ENCODE data around the gene ATXN1. TPM values are rescaled to one million over a fixed set of nuclear protein-coding genes. Genes with fewer than 3 reads are reported as not detected.

The ATXN1 gene
- total RNA-seq, 1 donor from 2014 or later: 64.5 TPM

GRCh38 chr6:16776394-16777017 is 15.2 kb upstream of the ATXN1 start:
- TF ChIP-seq, protein P1, sequence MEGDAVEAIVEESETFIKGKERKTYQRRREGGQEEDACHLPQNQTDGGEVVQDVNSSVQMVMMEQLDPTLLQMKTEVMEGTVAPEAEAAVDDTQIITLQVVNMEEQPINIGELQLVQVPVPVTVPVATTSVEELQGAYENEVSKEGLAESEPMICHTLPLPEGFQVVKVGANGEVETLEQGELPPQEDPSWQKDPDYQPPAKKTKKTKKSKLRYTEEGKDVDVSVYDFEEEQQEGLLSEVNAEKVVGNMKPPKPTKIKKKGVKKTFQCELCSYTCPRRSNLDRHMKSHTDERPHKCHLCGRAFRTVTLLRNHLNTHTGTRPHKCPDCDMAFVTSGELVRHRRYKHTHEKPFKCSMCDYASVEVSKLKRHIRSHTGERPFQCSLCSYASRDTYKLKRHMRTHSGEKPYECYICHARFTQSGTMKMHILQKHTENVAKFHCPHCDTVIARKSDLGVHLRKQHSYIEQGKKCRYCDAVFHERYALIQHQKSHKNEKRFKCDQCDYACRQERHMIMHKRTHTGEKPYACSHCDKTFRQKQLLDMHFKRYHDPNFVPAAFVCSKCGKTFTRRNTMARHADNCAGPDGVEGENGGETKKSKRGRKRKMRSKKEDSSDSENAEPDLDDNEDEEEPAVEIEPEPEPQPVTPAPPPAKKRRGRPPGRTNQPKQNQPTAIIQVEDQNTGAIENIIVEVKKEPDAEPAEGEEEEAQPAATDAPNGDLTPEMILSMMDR (IDR thresholded peaks at IDR 0.05): peak; percentile 40
- peak overlapping the region; percentile 49 for H3K27ac Mint-ChIP-seq (ENCODE audit: unreplicated experiment)
- peaks cover 10% of the 10 kb centered on the region for H3K4me1 Mint-ChIP-seq (ENCODE audit: low read depth)
- H3K9me3 Mint-ChIP-seq (ENCODE audit: low read depth): no peaks in the 10 kb centered on the region
- H3K36me3 Mint-ChIP-seq (ENCODE audit: low read depth): no peaks in the 10 kb centered on the region
- no peak overlapping the region for H3K4me3 Mint-ChIP-seq (ENCODE audit: unreplicated experiment)
- no peaks in the 10 kb centered on the region for H3K27me3 Mint-ChIP-seq (ENCODE audit: low read depth)
- DNase-seq (ENCODE audit: low spot score): no peak

DNA sequence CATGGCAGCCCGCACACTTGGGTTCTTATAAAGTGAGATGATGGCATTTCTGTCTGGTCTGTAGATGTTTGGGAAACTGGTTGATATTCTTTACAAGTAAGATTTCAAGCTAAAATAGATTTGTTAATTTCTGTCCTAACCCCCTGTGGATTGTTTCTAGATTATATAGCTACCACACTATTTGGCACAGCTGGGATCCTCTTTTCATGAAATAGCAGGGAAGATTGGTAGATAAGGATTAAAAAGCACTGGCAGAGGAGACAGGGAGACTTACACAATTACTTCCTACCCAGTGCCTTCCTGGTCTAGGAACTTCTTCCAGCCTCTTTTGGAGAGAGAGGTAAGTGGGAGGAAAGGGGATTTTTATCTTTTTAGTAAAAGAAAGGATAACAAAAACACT is 13.2 kb upstream of the ATXN1 start:
- peaks cover 26% of the 10 kb centered on the region for H3K4me1 Mint-ChIP-seq (ENCODE audit: low read depth)
- no peak for DNase-seq (ENCODE audit: low spot score)
- H3K27me3 Mint-ChIP-seq (ENCODE audit: low read depth): no peaks in the 10 kb centered on the region
- H3K27ac Mint-ChIP-seq (ENCODE audit: unreplicated experiment): no peak overlapping the region
- no peaks in the 10 kb centered on the region for H3K36me3 Mint-ChIP-seq (ENCODE audit: low read depth)
- no peaks in the 10 kb centered on the region for H3K9me3 Mint-ChIP-seq (ENCODE audit: low read depth)
- TF ChIP-seq, protein P1 (IDR thresholded peaks at IDR 0.05): no peak
- H3K4me3 Mint-ChIP-seq (ENCODE audit: unreplicated experiment): no peak overlapping the region

GRCh38 chr6:16773362-16773761 is 12.1 kb upstream of the ATXN1 start:
- Mint-ChIP-seq H3K27me3 (ENCODE audit: low read depth) (no peaks in the 10 kb centered on the region), H3K4me1 (ENCODE audit: low read depth) (peaks cover 37% of the 10 kb centered on the region), H3K27ac (ENCODE audit: unreplicated experiment) (no peak overlapping the region), H3K4me3 (ENCODE audit: unreplicated experiment) (no peak overlapping the region), H3K9me3 (ENCODE audit: low read depth) (no peaks in the 10 kb centered on the region), H3K36me3 (ENCODE audit: low read depth) (no peaks in the 10 kb centered on the region)
- DNase-seq (ENCODE audit: low spot score): no peak
- TF ChIP-seq, protein P1 (IDR thresholded peaks at IDR 0.05): no peak

GRCh38 chr6:16770701-16771569 is 9.7 kb upstream of the ATXN1 start:
- TF ChIP-seq, protein P1 (IDR thresholded peaks at IDR 0.05): peak; percentile 82
- H3K4me3 Mint-ChIP-seq (ENCODE audit: unreplicated experiment): no peak overlapping the region
- no peaks in the 10 kb centered on the region for H3K27me3 Mint-ChIP-seq (ENCODE audit: low read depth)
- no peaks in the 10 kb centered on the region for H3K36me3 Mint-ChIP-seq (ENCODE audit: low read depth)
- peak; percentile 86 for DNase-seq (ENCODE audit: low spot score)
- peak overlapping the region; percentile 74 for H3K27ac Mint-ChIP-seq (ENCODE audit: unreplicated experiment)
- no peaks in the 10 kb centered on the region for H3K9me3 Mint-ChIP-seq (ENCODE audit: low read depth)
- H3K4me1 Mint-ChIP-seq (ENCODE audit: low read depth): peaks cover 49% of the 10 kb centered on the region

DNA sequence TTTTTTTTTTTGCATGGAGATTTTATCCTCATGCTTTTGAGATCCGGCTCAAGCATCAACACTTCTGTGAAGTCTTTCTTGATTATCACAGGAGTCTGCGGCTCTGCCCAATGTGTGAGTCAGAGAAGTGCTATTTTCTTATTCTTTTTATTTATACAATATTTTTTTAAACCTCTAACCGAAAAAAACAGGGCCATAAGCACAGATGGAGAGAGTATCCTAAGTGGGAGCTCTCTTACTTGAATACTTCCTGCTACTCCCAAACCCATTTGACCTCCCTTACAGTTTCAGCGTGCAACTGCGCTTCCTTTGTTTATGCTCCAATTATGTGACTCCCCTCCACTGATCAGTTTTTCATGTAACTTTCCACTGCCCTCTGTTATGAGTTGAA is 8.7 kb upstream of the ATXN1 start:
- TF ChIP-seq, protein P1 (IDR thresholded peaks at IDR 0.05): no peak
- H3K9me3 Mint-ChIP-seq (ENCODE audit: low read depth): no peaks in the 10 kb centered on the region
- peak overlapping the region; percentile 9 for H3K4me3 Mint-ChIP-seq (ENCODE audit: unreplicated experiment)
- no peaks in the 10 kb centered on the region for H3K27me3 Mint-ChIP-seq (ENCODE audit: low read depth)
- H3K4me1 Mint-ChIP-seq (ENCODE audit: low read depth): peaks cover 57% of the 10 kb centered on the region
- DNase-seq (ENCODE audit: low spot score): no peak
- H3K27ac Mint-ChIP-seq (ENCODE audit: unreplicated experiment): peak overlapping the region; percentile 93
- no peaks in the 10 kb centered on the region for H3K36me3 Mint-ChIP-seq (ENCODE audit: low read depth)

Data from chondrocyte (in vitro differentiated cells).